ENCODE data around the gene LRRD1. TPM values are rescaled to one million over a fixed set of nuclear protein-coding genes. Genes with fewer than 3 reads are reported as not detected.
"Not testable (repeated sequence)": the region's sequence is repeated elsewhere in the genome, so short reads cannot be mapped to it uniquely, and the experiment has no call there.

LRRD1 gene
- polyA plus RNA-seq, 2 donors = 0.01 TPM; not detected in 1

DNA sequence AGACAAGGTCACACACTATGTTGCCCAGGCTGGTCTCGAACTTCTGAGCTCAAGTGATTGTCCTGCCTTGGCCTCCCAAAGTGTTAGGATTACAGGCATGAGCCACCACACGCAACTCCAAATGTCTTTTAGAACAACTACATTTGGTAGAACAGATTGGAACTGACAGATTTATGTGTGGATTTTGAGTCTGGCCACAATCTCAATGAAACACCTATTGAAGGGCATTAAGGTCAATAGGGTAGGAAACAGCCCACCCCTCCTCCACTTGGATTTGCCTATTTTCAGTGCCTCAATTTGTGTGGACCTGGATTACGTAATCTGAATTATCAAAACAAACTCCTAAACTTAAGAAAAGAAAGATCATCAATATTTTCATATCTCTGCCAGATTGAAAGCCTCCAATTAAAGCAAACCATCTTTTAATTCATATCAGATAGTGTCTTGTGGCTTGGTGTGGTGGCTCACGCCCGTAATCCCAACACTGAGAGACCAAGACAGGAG is 29.2 kb downstream of the LRRD1 start:
- Histone ChIP-seq H3K9me3 (ENCODE audit: control insufficient read depth in 2 of 2, insufficient read depth in 1 of 2, low read depth in 1 of 2, low read length in 1 of 2) (no peaks in the 10 kb centered on the region), H3K27me3 (ENCODE audit: control insufficient read depth in 1 of 2, insufficient read depth in 2 of 2, low read length in 2 of 2) (no peaks in the 10 kb centered on the region), H3K27ac (ENCODE audit: low read depth in 2 of 2, low read length in 1 of 2) (no peak overlapping the region), H3K36me3 (ENCODE audit: control insufficient read depth in 2 of 2, insufficient read depth in 2 of 2, low read length in 1 of 2) (no peaks in the 10 kb centered on the region), H3K4me3 (ENCODE audit: low read depth in 1 of 2, low read length in 2 of 2) (no peak overlapping the region), H3K4me1 (ENCODE audit: control insufficient read depth in 2 of 2, insufficient read depth in 2 of 2, low read length in 1 of 2) (no peaks in the 10 kb centered on the region)
- WGBS, 2 donors = 93 to 96% methylated on average over 5 of the region's 5 CpGs

DNA sequence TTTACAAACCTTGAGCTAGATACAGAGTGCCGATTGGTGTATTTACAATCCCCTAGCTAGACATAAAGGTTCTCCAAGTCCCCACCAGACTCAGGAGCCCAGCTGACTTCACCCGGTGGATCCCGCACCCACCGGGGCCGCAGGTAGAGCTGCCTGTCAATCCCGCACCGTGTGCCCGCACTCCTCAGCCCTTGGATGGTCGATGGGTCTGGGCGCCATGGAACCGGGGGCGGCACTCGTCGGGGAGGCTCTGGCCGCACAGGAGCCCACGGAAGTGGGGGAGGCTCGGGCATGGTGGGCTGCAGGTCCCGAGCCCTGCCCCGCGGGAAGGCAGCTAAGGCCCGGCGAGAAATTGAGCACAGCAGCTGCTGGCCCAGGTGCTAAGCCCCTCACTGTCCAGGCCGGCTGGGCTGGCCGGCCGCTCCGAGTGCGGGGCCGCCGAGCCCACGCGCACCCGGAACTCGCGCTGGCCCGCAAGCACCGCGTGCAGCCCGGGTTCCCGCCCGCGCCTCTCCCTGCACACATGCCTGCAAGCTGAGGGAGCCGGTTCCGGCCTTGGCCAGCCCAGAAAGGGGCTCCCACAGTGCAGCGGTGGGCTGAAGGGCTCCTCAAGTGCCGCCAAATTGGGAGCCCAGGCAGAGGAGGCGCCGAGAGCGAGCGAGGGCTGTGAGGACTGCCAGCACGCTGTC is 35.6 kb downstream of the LRRD1 start:
- not testable (repeated sequence) for H3K27me3 ChIP-seq (ENCODE audit: control insufficient read depth in 1 of 2, insufficient read depth in 2 of 2, low read length in 2 of 2); H3K4me3 ChIP-seq (ENCODE audit: low read depth in 1 of 2, low read length in 2 of 2); H3K27ac ChIP-seq (ENCODE audit: low read depth in 2 of 2, low read length in 1 of 2); H3K4me1 ChIP-seq (ENCODE audit: control insufficient read depth in 2 of 2, insufficient read depth in 2 of 2, low read length in 1 of 2); H3K9me3 ChIP-seq (ENCODE audit: control insufficient read depth in 2 of 2, insufficient read depth in 1 of 2, low read depth in 1 of 2, low read length in 1 of 2); H3K36me3 ChIP-seq (ENCODE audit: control insufficient read depth in 2 of 2, insufficient read depth in 2 of 2, low read length in 1 of 2)
- 92 to 93% methylated on average over 45 to 50 of the region's 50 CpGs for WGBS, 2 donors

- not testable (repeated sequence) for H3K4me1 ChIP-seq (ENCODE audit: control insufficient read depth in 2 of 2, insufficient read depth in 2 of 2, low read length in 1 of 2); H3K27me3 ChIP-seq (ENCODE audit: control insufficient read depth in 1 of 2, insufficient read depth in 2 of 2, low read length in 2 of 2); H3K9me3 ChIP-seq (ENCODE audit: control insufficient read depth in 2 of 2, insufficient read depth in 1 of 2, low read depth in 1 of 2, low read length in 1 of 2); H3K27ac ChIP-seq (ENCODE audit: low read depth in 2 of 2, low read length in 1 of 2); H3K4me3 ChIP-seq (ENCODE audit: low read depth in 1 of 2, low read length in 2 of 2); H3K36me3 ChIP-seq (ENCODE audit: control insufficient read depth in 2 of 2, insufficient read depth in 2 of 2, low read length in 1 of 2)
- WGBS, 2 donors = 91 to 94% methylated on average over 9 of the region's 9 CpGs
These were observed 36.2 kb downstream of the LRRD1 start for GRCh38 chr7:92142791-92143190.

- no peak overlapping the region for H3K27ac ChIP-seq (ENCODE audit: low read depth in 2 of 2, low read length in 1 of 2)
- WGBS, 2 donors = 92 to 94% methylated on average over 7 of the region's 7 CpGs
These were observed 37.8 kb downstream of the LRRD1 start for GRCh38 chr7:92141161-92141560.

GRCh38 chr7:92137557-92137956 is 41.4 kb downstream of the LRRD1 start:
- H3K36me3 ChIP-seq (ENCODE audit: control insufficient read depth in 2 of 2, insufficient read depth in 2 of 2, low read length in 1 of 2) = no peaks in the 10 kb centered on the region
- no peak overlapping the region for H3K4me3 ChIP-seq (ENCODE audit: low read depth in 1 of 2, low read length in 2 of 2)
- H3K27me3 ChIP-seq (ENCODE audit: control insufficient read depth in 1 of 2, insufficient read depth in 2 of 2, low read length in 2 of 2) = no peaks in the 10 kb centered on the region
- 49 to 60% methylated on average over 2 of the region's 2 CpGs for WGBS, 2 donors
- H3K9me3 ChIP-seq (ENCODE audit: control insufficient read depth in 2 of 2, insufficient read depth in 1 of 2, low read depth in 1 of 2, low read length in 1 of 2) = no peaks in the 10 kb centered on the region
- H3K4me1 ChIP-seq (ENCODE audit: control insufficient read depth in 2 of 2, insufficient read depth in 2 of 2, low read length in 1 of 2) = no peaks in the 10 kb centered on the region
- H3K27ac ChIP-seq (ENCODE audit: low read depth in 2 of 2, low read length in 1 of 2) = no peak overlapping the region

More at GRCh38 chr7:92141161-92141560, 37.8 kb downstream of the LRRD1 start:
- no peaks in the 10 kb centered on the region for H3K4me1 ChIP-seq (ENCODE audit: control insufficient read depth in 2 of 2, insufficient read depth in 2 of 2, low read length in 1 of 2)
- H3K36me3 ChIP-seq (ENCODE audit: control insufficient read depth in 2 of 2, insufficient read depth in 2 of 2, low read length in 1 of 2) = no peaks in the 10 kb centered on the region
- H3K9me3 ChIP-seq (ENCODE audit: control insufficient read depth in 2 of 2, insufficient read depth in 1 of 2, low read depth in 1 of 2, low read length in 1 of 2) = no peaks in the 10 kb centered on the region
- H3K4me3 ChIP-seq (ENCODE audit: low read depth in 1 of 2, low read length in 2 of 2) = no peak overlapping the region
- H3K27me3 ChIP-seq (ENCODE audit: control insufficient read depth in 1 of 2, insufficient read depth in 2 of 2, low read length in 2 of 2) = no peaks in the 10 kb centered on the region

GRCh38 chr7:92135052-92135889 is 43.7 kb downstream of the LRRD1 start:
- WGBS, 2 donors = 19 to 25% methylated on average over 21 of the region's 21 CpGs

GRCh38 chr7:92134271-92135051 is 44.5 kb downstream of the LRRD1 start, which contains the start of gene CYP51A1:
Gene CYP51A1, minus strand, starts transcription at chr7:92134477. Its CDS starts 113 bp downstream, at chr7:92134364.
- H3K9me3 ChIP-seq (ENCODE audit: control insufficient read depth in 2 of 2, insufficient read depth in 1 of 2, low read depth in 1 of 2, low read length in 1 of 2) = no peaks in the 10 kb centered on the region
- peak within 1 kb of the TSS; percentile 83 to 100 for H3K4me3 ChIP-seq (ENCODE audit: low read depth in 1 of 2, low read length in 2 of 2)
- H3K27ac ChIP-seq (ENCODE audit: low read depth in 2 of 2, low read length in 1 of 2) = peak within 1 kb of the TSS; percentile 95 to 96
- no peaks in the 10 kb centered on the region for H3K4me1 ChIP-seq (ENCODE audit: control insufficient read depth in 2 of 2, insufficient read depth in 2 of 2, low read length in 1 of 2)
- 0 to 1% methylated on average over 71 to 73 of the region's 73 CpGs for WGBS, 2 donors
- H3K36me3 ChIP-seq (ENCODE audit: control insufficient read depth in 2 of 2, insufficient read depth in 2 of 2, low read length in 1 of 2) = peaks cover 0 to 3% of the 10 kb centered on the region in 2 donors
- H3K27me3 ChIP-seq (ENCODE audit: control insufficient read depth in 1 of 2, insufficient read depth in 2 of 2, low read length in 2 of 2) = no peaks in the 10 kb centered on the region

More at GRCh38 chr7:92135052-92135889, 43.7 kb downstream of the LRRD1 start:
- H3K9me3 ChIP-seq (ENCODE audit: control insufficient read depth in 2 of 2, insufficient read depth in 1 of 2, low read depth in 1 of 2, low read length in 1 of 2) = no peaks in the 10 kb centered on the region
- H3K4me1 ChIP-seq (ENCODE audit: control insufficient read depth in 2 of 2, insufficient read depth in 2 of 2, low read length in 1 of 2) = no peaks in the 10 kb centered on the region
- H3K27me3 ChIP-seq (ENCODE audit: control insufficient read depth in 1 of 2, insufficient read depth in 2 of 2, low read length in 2 of 2) = no peaks in the 10 kb centered on the region
- peaks cover 0 to 3% of the 10 kb centered on the region in 2 donors for H3K36me3 ChIP-seq (ENCODE audit: control insufficient read depth in 2 of 2, insufficient read depth in 2 of 2, low read length in 1 of 2)
- peak overlapping the region; percentile 83 to 100 for H3K4me3 ChIP-seq (ENCODE audit: low read depth in 1 of 2, low read length in 2 of 2)
- peak overlapping the region; percentile 95 to 96 for H3K27ac ChIP-seq (ENCODE audit: low read depth in 2 of 2, low read length in 1 of 2)

DNA sequence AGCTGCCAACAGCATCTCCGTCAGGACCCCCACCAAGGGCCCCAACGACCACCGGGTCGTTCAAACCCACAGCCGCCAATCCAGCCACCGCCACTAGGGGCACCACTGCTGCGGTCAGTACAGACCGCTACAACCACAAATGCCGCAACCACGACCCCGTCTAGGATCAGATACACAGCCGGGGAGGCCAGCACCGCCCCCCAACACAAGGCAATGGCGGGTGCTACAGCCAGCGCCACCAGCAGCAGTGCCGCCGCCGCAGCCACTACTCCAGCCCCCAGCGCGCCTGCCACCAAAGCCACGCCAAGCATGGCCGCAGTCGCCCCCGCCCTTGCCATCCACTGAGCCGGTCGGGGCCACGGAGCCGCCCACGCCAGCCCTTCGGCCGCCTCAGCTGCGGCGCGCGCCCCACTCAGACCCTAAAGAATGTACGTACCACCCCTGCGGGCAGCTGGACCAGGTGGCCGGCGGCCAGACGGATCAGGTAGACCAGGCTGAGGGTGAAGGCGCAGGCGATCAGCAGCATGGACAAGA is 45.1 kb downstream of the LRRD1 start:
- H3K9me3 ChIP-seq (ENCODE audit: control insufficient read depth in 2 of 2, insufficient read depth in 1 of 2, low read depth in 1 of 2, low read length in 1 of 2) = no peaks in the 10 kb centered on the region
- peak overlapping the region; percentile 83 to 100 for H3K4me3 ChIP-seq (ENCODE audit: low read depth in 1 of 2, low read length in 2 of 2)
- peaks cover 0 to 3% of the 10 kb centered on the region in 2 donors for H3K36me3 ChIP-seq (ENCODE audit: control insufficient read depth in 2 of 2, insufficient read depth in 2 of 2, low read length in 1 of 2)
- H3K27me3 ChIP-seq (ENCODE audit: control insufficient read depth in 1 of 2, insufficient read depth in 2 of 2, low read length in 2 of 2) = no peaks in the 10 kb centered on the region
- WGBS, 2 donors = 0 to 1% methylated on average over 40 to 42 of the region's 42 CpGs
- H3K27ac ChIP-seq (ENCODE audit: low read depth in 2 of 2, low read length in 1 of 2) = peak overlapping the region; percentile 95 to 96
- no peaks in the 10 kb centered on the region for H3K4me1 ChIP-seq (ENCODE audit: control insufficient read depth in 2 of 2, insufficient read depth in 2 of 2, low read length in 1 of 2)
